SK-MEL-5 (cell line): ENCODE data around the gene C1orf94. TPM values are rescaled to one million over a fixed set of nuclear protein-coding genes. Genes with fewer than 3 reads are reported as not detected.
"Not testable (repeated sequence)": the region's sequence is repeated elsewhere in the genome, so short reads cannot be mapped to it uniquely, and the experiment has no call there.

Source experiments
- DNase-seq: peaks from one replicate; pipeline ENCODE4 v3.0.0-alpha.2; 2016; ENCODE audit warnings: low read depth, low spot score
- in situ Hi-C: cut with HindIII; loops from 2 replicates; pipeline ENCODE4 v1.10.0; 2016; ENCODE audit warnings: low sequenced_read_pairs, high pct_unique_total_duplicates, low pct_unique_long_range_greater_than_20kb
- total RNA-seq: library from RNA; depleted of rRNA; stranded (reverse); fragments of >200 nt; shearing (Covaris generic); gene quantifications from 2 replicates; pipeline ENCODE4 v1.2.3, GENCODE V29; 2014

The C1orf94 gene
- total RNA-seq, 1 experiment from 2014 or later, result not detected

- in situ Hi-C loops, result no loop called here
- peak; percentile 65 for DNase-seq
These were observed 13.6 kb upstream of the C1orf94 start for GRCh38 chr1:34162852-34163766.

DNA sequence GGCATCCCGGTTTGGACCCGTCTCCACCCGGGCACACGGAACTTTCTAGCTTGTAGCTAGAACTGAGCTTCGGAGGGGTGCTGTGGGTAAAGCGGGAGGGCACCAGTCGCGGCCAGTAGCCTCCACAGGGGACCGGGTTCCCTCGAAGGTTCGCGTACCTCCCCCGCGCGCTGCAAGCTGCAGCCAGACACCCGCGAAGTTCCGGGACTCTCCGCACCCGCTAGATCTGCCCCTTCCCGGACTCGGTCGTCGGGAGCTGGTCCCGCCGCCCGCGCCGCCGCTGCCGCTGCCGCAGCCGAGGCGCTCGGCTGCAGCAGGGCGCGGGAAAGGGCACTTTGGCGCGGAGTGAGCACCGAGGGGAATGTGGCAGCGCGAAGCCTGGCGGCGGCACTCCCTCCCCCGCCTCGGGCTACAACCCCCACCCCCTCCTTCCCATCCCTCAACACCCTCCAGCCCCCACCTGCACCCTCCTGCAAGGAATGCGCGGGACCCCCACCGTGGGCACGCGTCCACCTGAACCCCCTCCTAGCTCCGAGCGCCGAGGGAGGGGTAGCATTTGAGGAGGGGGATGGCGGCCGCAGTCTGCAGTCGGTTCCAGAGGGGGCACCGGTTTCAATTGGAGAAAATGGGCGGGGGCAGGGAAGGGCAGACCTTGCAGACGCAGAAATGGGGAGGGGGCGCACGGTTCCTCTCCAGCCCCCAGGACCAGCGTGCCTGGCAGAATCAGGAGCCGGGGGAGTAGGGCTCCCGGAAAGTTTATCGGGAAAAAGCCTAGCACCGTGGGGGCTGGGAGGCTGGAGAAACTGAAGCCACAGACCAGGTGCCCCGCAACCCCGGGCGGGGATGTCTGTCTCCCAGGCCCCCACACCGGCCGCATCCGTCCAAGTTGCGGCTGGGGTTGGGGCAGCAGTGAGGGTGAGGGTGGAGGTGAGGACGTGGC, 12.6 kb upstream of the C1orf94 start:
- DNase-seq, result no peak
- in situ Hi-C loops, result no loop called here

- in situ Hi-C loops, result no loop called here
- no peak for DNase-seq
These were observed 11.8 kb upstream of the C1orf94 start, which contains the start of gene CSMD2 for GRCh38 chr1:34164771-34165391. TSS of gene CSMD2 (minus strand) at chr1:34165230. CDS start at chr1:34165097, 133 bp downstream.

GRCh38 chr1:34165422-34165921, 11.2 kb upstream of the C1orf94 start:
- in situ Hi-C loops, result no loop called here
- DNase-seq, result no peak

DNA sequence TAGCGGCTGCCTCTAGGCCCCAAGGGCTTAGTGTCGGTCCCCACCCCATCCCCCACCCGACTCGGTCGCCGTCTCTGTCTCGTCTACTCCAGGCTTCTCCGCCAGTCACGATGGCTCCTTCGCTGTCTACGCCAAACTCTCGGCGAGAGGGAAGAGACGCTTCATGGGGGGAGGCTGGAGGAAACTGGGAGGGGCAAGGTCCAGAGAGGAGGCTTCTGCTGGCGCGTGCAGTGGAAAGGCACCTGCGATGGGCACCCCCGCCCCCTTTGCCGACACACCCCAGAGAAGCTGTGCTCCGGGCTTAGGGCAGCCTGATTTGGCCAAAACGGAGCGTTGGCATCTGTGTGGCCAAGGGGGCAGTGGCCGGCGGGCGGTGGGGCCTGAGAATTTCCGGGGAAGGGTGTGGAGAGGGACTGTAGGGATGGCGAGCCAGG, 10.5 kb upstream of the C1orf94 start:
- DNase-seq, result no peak
- in situ Hi-C loops, result no loop called here

DNA sequence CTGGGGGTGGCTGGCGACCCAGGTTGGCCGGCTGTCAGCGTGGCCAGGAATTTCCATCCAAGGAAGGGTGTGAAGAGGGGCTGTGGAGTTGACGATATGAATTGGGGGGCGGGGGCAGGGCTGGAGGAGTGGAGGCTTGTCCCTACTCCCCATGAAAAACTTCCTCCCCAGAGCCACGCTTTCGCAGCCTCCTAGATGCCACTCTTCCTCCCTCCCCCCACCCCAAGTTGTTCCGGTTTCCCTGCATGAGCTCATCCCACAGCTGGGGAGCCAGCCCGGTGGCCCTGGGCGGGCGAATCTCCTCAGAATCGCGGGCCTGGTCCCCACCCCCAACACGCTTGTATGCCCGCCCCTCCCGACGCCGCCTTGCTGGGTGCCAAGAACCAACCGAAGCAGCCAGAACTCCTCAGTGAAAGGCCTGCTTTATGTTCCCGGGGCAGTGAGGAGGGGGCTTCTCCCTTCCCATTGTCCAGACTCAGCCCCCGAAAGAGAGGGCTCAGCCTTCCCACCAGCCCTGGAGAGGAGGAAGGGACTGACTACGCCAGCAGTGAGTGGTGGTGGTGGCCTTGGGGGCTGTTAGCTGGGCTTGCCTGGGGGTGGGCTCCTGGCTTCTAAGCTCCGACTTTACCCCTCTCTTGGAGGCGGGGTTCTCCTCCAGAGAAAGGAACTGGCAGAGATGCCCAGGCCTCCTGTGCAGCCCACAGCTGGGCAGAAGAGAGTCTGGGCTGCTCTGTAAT, 9.9 kb upstream of the C1orf94 start:
- in situ Hi-C loops, result no loop called here
- DNase-seq, result no peak

GRCh38 chr1:34167389-34167788, 9.3 kb upstream of the C1orf94 start:
- in situ Hi-C loops, result no loop called here
- DNase-seq, result no peak

- in situ Hi-C loops, result no loop called here
- DNase-seq, result no peak
These were observed 963 bp upstream of the C1orf94 start for GRCh38 chr1:34175744-34176143.

- no peak for DNase-seq
- in situ Hi-C loops, result no loop called here
These were observed 1.4 kb downstream of the C1orf94 start for GRCh38 chr1:34178072-34178471.

DNA sequence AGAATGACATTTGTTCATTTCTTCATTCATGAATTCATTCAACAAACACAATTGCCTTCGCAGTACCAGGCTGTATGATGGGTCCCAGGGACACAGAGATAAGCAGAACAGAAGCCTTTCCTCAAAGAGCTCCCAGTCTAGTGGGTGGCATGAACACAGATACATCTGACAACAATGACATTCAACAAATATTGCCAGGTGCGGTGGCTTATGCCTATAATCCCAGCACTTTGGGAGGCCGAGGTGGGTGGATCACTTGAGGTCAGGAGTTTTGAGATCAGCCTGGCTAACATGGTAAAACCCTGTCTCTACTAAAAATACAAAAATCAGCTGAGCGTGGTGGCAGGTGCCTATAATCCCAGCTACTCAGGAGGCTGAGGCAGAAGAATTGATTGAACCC, 6.7 kb downstream of the C1orf94 start:
- in situ Hi-C loops, DNase-seq: not testable (repeated sequence)

DNA sequence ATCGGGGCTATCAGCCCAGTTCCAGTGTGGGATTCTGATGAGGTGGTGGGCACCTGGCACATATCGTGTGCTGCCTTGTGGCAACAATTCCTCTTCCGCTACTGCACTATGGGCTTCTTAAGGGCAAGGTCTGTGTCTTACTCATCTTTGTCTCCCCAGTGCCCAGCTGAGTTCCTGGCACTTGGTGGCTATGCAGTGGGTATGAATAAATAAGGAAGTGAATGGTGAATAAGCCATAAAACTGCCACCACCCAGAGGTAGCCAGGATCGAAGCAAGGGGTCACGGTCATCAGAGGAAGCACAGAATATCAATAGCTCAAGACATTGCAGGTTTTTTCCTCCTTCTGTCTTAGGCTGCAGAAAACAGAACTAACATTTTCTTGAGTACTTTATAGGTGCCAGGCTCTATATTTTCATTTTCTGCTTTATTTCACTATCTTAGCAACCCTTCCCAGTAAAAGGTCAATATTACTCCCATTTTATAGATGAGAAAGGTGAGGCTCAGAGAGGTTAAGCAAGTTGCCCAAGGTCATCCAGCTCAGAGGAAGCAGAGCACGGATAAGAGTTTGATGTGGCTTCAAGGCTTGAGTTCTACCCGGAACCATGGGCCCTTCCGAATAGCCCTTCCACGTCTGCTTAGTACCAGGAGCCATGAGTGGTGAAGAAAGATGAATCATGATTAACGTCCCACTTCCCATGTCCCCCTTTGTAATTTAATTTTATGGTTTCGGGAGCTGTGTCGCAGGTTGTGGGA, 10.2 kb downstream of the C1orf94 start:
- DNase-seq, result no peak
- in situ Hi-C loops, result no loop called here

- in situ Hi-C loops, result no loop called here
- no peak for DNase-seq
These were observed 11.7 kb downstream of the C1orf94 start for GRCh38 chr1:34188418-34188817.

DNA sequence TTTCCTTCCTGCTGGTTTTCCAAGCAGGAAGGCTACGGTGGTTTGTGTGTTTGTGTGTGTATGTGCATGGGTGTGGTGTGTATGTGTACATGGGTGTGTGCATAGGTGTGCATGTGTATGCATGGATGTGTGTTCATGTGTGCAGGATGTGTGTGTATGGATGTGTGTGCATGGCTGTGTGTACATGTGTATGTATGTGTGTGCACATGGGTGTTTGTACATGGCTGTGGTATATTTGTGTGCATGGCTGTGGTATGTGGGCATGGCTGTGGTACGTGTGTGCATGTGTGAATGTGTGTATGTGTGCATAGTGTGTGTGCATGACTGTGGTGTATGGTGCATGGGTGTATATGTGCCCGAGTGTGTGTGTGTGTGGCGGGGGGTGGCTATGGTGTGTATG, 12.3 kb downstream of the C1orf94 start:
- DNase-seq, result no peak
- in situ Hi-C loops, result no loop called here

DNA sequence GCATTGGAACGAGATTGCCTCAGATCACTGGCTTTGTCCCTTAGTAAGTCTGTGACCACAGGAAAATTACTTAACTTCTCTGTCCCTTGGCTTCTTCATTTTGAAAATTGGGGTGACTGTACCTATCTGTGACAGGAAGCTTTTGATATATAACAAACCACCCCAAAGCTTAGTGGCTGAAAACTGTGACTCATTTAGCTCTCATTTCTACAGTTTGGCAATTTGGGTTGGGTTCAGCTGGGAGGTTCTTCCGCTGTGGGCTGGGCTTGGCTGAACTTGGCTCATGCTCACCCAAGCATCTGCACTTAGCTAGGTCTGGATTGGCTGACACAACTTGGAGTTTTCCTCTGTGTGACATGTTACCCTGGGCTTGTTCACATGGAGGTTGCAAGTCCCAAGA, 14.0 kb downstream of the C1orf94 start:
- DNase-seq, result no peak
- in situ Hi-C loops, result no loop called here

GRCh38 chr1:34192621-34193020, 15.9 kb downstream of the C1orf94 start:
- DNase-seq, result no peak
- in situ Hi-C loops, result no loop called here

DNA sequence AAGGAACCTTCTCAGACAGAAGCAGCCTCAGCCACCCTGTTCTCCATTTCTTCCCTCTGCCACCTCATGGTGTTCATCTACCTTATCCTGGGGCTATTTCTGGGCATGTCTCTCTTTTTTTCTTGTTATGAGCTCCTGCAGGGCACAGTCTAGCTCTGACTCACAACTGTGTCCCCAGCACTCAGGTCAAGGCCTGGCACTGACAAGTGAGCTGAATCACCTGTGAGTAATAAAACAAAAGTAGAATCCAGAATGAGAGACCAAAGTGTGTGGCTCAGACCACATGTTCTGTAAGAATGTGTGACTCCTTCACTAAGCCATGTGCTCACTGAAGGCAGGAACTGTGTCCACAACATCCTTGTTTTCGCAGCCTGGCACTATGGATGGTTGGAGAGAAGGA, 23.2 kb downstream of the C1orf94 start:
- DNase-seq, result no peak
- in situ Hi-C loops, result no loop called here
